GM12878 (cell line): ENCODE data around the gene MSH6. TPM values are rescaled to one million over a fixed set of nuclear protein-coding genes. Genes with fewer than 3 reads are reported as not detected.

Experiments
- ATAC-seq: fragments of 200-7000 bp; cut with Tn5 transposase; 3 replicates; pipeline ENCODE4 v1.9.1; 2020; ENCODE audit warnings: mild to moderate bottlenecking, moderate library complexity
- BruUV-seq: library from RNA; stranded (reverse); fragments of 400-500 nt; replicated peaks from 2 replicates; lab custom pipeline; 2021; lab: Mats Ljungman, UMichigan
- CTCF ChIA-PET: fragments of 300-600 bp; sonication (Branson Sonifier 250); formaldehyde crosslinking; extraction: SDS; loops from one replicate; lab custom pipeline; 2021; ENCODE audit warnings: inconsistent platforms; lab: Yijun Ruan, JAX
- POLR2A ChIA-PET: fragments of 350-600 bp; formaldehyde crosslinking; extraction: SDS; loops from one replicate; lab custom pipeline; 2021; ENCODE audit warnings: inconsistent platforms; lab: Charles Lee
- RAD21 ChIA-PET: fragments of 300-600 bp; sonication (Branson Sonifier 250); formaldehyde crosslinking; loops from one replicate; lab custom pipeline; 2023; ENCODE audit warnings: antibody characterized with exemption; ENCODE audit not compliant: unreplicated experiment; lab: Charles Lee
- SMC1A ChIA-PET: fragments of 300-600 bp; sonication (Branson Sonifier 250); formaldehyde crosslinking; loops from one replicate; lab custom pipeline; 2023; ENCODE audit not compliant: unreplicated experiment, uncharacterized antibody; lab: Charles Lee
- DNase-seq: peaks from one replicate; pipeline ENCODE4 v3.0.0-alpha.2; 2011; ENCODE audit warnings: low read depth, low spot score
- FAIRE-seq: peaks from 3 replicates; lab custom pipeline; 2011; peaks lifted over from hg19 to GRCh38; lab: Jason Lieb, UNC
- H2AFZ ChIP-seq: 2 replicates; pipeline ENCODE4 v1.6.0; 2011; ENCODE audit warnings: low read depth, low read length, control low read depth; ENCODE audit not compliant: control insufficient read depth
- H3K27ac ChIP-seq: 2 replicates; pipeline ENCODE4 v1.5.1; 2011; ENCODE audit warnings: control low read depth; ENCODE audit not compliant: control insufficient read depth, insufficient read depth
- H3K27me3 ChIP-seq, 2 experiments: replicated peaks in 1 of 2; 2 replicates each; pipeline versions ENCODE4 v1.6.0 to v1.6.1; 2011; ENCODE audit warnings: low read length in 1 of 2; ENCODE audit not compliant: control insufficient read depth in 2 of 2, insufficient read depth in 2 of 2
- H3K36me3 ChIP-seq, 2 experiments: 2 replicates each; pipeline ENCODE4 v1.5.1; 2011; ENCODE audit warnings: low read length in 1 of 2; ENCODE audit not compliant: control insufficient read depth in 2 of 2, insufficient read depth in 2 of 2
- H3K4me1 ChIP-seq: 2 replicates; pipeline ENCODE4 v1.6.1; 2011; ENCODE audit warnings: mild to moderate bottlenecking, low read length, moderate library complexity, mixed read lengths; ENCODE audit not compliant: control insufficient read depth, insufficient read depth
- H3K4me2 ChIP-seq: 2 replicates; pipeline ENCODE4 v1.6.0; 2011; ENCODE audit warnings: control low read depth; ENCODE audit not compliant: control insufficient read depth, insufficient read depth
- H3K4me3 ChIP-seq: fragments of 200-600 bp; sonication (generic); 2 replicates; pipeline ENCODE4 v1.5.1; 2016
- H3K79me2 ChIP-seq: 2 replicates; pipeline ENCODE4 v1.6.0; 2011; ENCODE audit warnings: low read length; ENCODE audit not compliant: control insufficient read depth, insufficient read depth
- H3K9ac ChIP-seq: 2 replicates; pipeline ENCODE4 v1.8.0; 2011; ENCODE audit warnings: low read length, control low read depth, mixed read lengths; ENCODE audit not compliant: control insufficient read depth, insufficient read depth
- H3K9me3 ChIP-seq: replicated peaks from 3 replicates; pipeline ENCODE4 v1.5.1; 2011; ENCODE audit warnings: mild to moderate bottlenecking, low read length; ENCODE audit not compliant: control insufficient read depth, insufficient read depth
- H4K20me1 ChIP-seq: 2 replicates; pipeline ENCODE4 v1.6.0; 2011; ENCODE audit not compliant: control insufficient read depth, insufficient read depth
- CHD4 ChIP-seq: fragments of 200-600 bp; sonication (generic); IDR thresholded peaks from 2 replicates; pipeline ENCODE4 v1.6.1; 2016; ENCODE audit warnings: mild to moderate bottlenecking
- DPF2 ChIP-seq: fragments of 450-650 bp; IDR thresholded peaks from 2 replicates; pipeline ENCODE4 v1.6.1; 2017; ENCODE audit warnings: mild to moderate bottlenecking
- E2F4 ChIP-seq: IDR thresholded peaks from 2 replicates; pipeline ENCODE4 v1.6.1; 2012; ENCODE audit warnings: low read depth, low read length, improper control_type of control experiment
- EZH2 ChIP-seq: IDR thresholded peaks from 2 replicates; pipeline ENCODE4 v1.6.1; 2012; ENCODE audit warnings: low read depth, mild to moderate bottlenecking, control low read depth, inconsistent platforms, low read length, borderline replicate concordance; ENCODE audit not compliant: control insufficient read depth
- GABPA ChIP-seq: IDR thresholded peaks from 2 replicates; pipeline ENCODE4 v1.6.1; 2014; ENCODE audit warnings: antibody characterized with exemption, low read depth, mild to moderate bottlenecking, inconsistent platforms
- IRF4 ChIP-seq: IDR thresholded peaks from 2 replicates; pipeline ENCODE4 v1.6.1; 2011; ENCODE audit warnings: low read depth, low read length
- KDM1A ChIP-seq: fragments of 200-600 bp; sonication (generic); IDR thresholded peaks from 2 replicates; pipeline ENCODE4 v1.6.1; 2016; ENCODE audit warnings: borderline replicate concordance
- MYB ChIP-seq: fragments of 150-350 bp; IDR thresholded peaks from 2 replicates; pipeline ENCODE4 v1.6.1; 2014; ENCODE audit warnings: mild to moderate bottlenecking, low read depth, low read length, borderline replicate concordance
- NBN ChIP-seq: fragments of 450-650 bp; IDR thresholded peaks from 2 replicates; pipeline ENCODE4 v1.6.1; 2016
- NFIC ChIP-seq: IDR thresholded peaks from 2 replicates; pipeline ENCODE4 v1.6.1; 2012; ENCODE audit warnings: low read depth, mild to moderate bottlenecking, inconsistent platforms, low read length, moderate library complexity
- PAX5 ChIP-seq: IDR thresholded peaks from 2 replicates; pipeline ENCODE4 v1.6.1; 2011; ENCODE audit warnings: low read depth, low read length, borderline replicate concordance
- POLR2A ChIP-seq: IDR thresholded peaks from 2 replicates; pipeline ENCODE4 v1.6.1; 2011; ENCODE audit warnings: low read depth, mild to moderate bottlenecking, low read length
- POLR2AphosphoS5 ChIP-seq: IDR thresholded peaks from 2 replicates; pipeline ENCODE4 v1.6.1; 2011; ENCODE audit warnings: mild to moderate bottlenecking, low read length, inconsistent platforms
- RAD21 ChIP-seq: IDR thresholded peaks from 2 replicates; pipeline ENCODE4 v1.6.1; 2011; ENCODE audit warnings: mild to moderate bottlenecking, low read depth, low read length, moderate library complexity; ENCODE audit not compliant: insufficient read depth
- RAD51 ChIP-seq: fragments of 450-650 bp; IDR thresholded peaks from 2 replicates; pipeline ENCODE4 v1.6.1; 2016; ENCODE audit warnings: moderate library complexity, mild to moderate bottlenecking, inconsistent platforms
- SMARCA5 ChIP-seq: fragments of 450-650 bp; IDR thresholded peaks from 2 replicates; pipeline ENCODE4 v1.6.1; 2017; ENCODE audit warnings: mild to moderate bottlenecking
- STAT3 ChIP-seq: IDR thresholded peaks from 2 replicates; pipeline ENCODE4 v1.6.1; 2011; ENCODE audit warnings: low read depth, low read length, improper control_type of control experiment
- ZNF274 ChIP-seq: IDR thresholded peaks from one replicate; pipeline ENCODE4 v1.8.0; 2011; ENCODE audit not compliant: insufficient read length, insufficient read depth
- WGBS: methylation state at CpG from one replicate; pipeline ENCODE4 v1.1.6; 2016; ENCODE audit warnings: low lambda C conversion rate; ENCODE audit not compliant: insufficient replicate concordance, insufficient coverage; ENCODE audit errors: missing lambda C conversion rate; 5-methylcytosine and 5-hydroxymethylcytosine counted together
- in situ Hi-C: fragments of 300-500 bp; cut with MboI; formaldehyde crosslinking; loops from 9 replicates; pipeline ENCODE4 v1.14.3; 2018; ENCODE audit warnings: mixed read lengths
- intact Hi-C: fragments of 100-400 bp; cut with micrococcal nuclease; formaldehyde crosslinking; loops from one replicate; pipeline ENCODE4 v1.14.2; 2022; ENCODE audit not compliant: unreplicated experiment
- polyA plus RNA-seq, 11 experiments: library from polyadenylated mRNA; depleted of rRNA in 4 of 11; unstranded in 6 of 11; stranded (reverse) in 5 of 11; fragments of >200 nt; fragmentation: Nextera tagmentation in 4 of 11; fragmentation: Illumina TruSeq in 1 of 11; extraction: Ambion mirVana in 4 of 11; extraction: Trizol in 1 of 11; gene quantifications; 1 replicate in 1 of 11; 2 replicates in 10 of 11; pipeline versions ENCODE4 v1.2.1 to v1.2.3, GENCODE V29; 2011 to 2016; ENCODE audit warnings: inconsistent platforms in 2 of 11, missing spikeins in 2 of 11, low read depth in 1 of 11
- total RNA-seq, 4 experiments: library from RNA; depleted of rRNA in 3 of 4; stranded (reverse); fragments of >200 nt in 3 of 4; fragmentation: Illumina TruSeq in 1 of 4; extraction: Trizol in 1 of 4; gene quantifications; 2 replicates each; pipeline versions ENCODE4 v1.2.1 to v1.2.3, GENCODE V29; 2013 to 2021
- TF ChIP-seq, protein P1 (sequence below): IDR thresholded peaks from 2 replicates; pipeline ENCODE4 v1.6.1; 2011; ENCODE audit warnings: low read depth, mild to moderate bottlenecking, low read length, moderate library complexity, borderline replicate concordance; ENCODE audit errors: extremely low read depth
- TF ChIP-seq, protein P2 (sequence below): IDR thresholded peaks from 2 replicates; pipeline ENCODE4 v1.6.1; 2012; ENCODE audit warnings: low read depth, low read length, improper control_type of control experiment
- TF ChIP-seq, protein P3 (sequence below): fragments of 150-350 bp; IDR thresholded peaks from 2 replicates; pipeline ENCODE4 v1.6.1; 2016; ENCODE audit warnings: low read depth, low read length

Gene MSH6
- total and polyA plus RNA-seq, 10 of the 15 experiments (the other 5 are each of a cell fraction or from before 2014, with no cell fraction given), result 12.4 to 108 (median 67.4) TPM

DNA sequence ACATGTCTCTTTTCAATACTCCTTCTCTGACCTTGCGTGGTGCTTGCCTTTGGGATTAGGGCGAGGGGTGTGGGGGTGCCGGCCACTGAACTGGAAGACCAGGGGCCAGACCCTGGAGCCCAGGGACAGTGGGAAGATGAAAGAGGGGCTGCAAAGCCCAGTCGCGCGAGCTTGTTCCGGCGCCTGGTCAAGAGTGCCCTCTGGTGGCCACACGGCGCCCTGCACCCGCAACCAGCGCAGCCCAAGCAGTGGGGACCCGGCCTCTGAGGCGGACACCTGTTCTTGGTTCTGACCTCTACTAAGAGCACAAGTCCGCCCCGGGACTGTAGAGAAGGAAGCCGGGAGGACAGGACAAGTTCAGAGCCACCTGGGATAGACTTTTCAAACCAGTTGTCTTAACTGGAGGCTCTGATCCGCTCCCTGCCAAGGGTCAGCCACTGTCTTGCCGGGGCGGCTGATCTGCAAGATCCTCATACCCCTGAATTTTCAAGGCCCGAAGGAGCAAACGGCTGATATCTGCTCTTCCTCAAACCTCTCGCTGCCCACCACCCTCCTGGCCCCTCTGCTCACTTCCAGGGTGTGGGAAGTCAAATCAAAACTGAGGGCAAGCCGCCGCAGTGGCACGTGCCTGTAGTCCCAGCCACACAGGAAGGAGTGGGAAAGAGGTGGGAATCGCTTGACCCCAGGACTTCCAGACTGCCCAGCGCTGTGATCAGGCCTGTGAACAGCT is 14.9 kb upstream of the MSH6 start:
- Histone ChIP-seq H3K9me3 (no peaks in the 10 kb centered on the region), H3K4me2 (no peak overlapping the region), H3K27me3 (no peaks in the 10 kb centered on the region), H3K4me1 (no peaks in the 10 kb centered on the region), H3K4me3 (no peak overlapping the region), H2AFZ (peak overlapping the region; percentile 44), H3K36me3 (no peaks in the 10 kb centered on the region), H4K20me1 (no peaks in the 10 kb centered on the region), H3K27ac (no peak overlapping the region), H3K9ac (no peak overlapping the region), H3K79me2 (no peaks in the 10 kb centered on the region)
- peak; percentile 77 for FAIRE-seq
- ChIA-PET POLR2A (interaction anchor here (0.6 to 0.7 kb wide), 2 partner anchors 14 to 29 kb away, joined by 3 read pairs; no protein-coding TSS in a partner anchor), CTCF (interaction anchor here (0.6 to 5.2 kb wide), 86 partner anchors 9 to 1051 kb away, joined by 3 to 142 read pairs (median 4); partner anchors contain the start of genes MSH2 and MSH6), SMC1A (interaction anchor here (0.6 to 5.3 kb wide), 74 partner anchors 9 to 445 kb away, joined by 3 to 94 read pairs (median 4); partner anchors contain the start of gene MSH2), RAD21 (interaction anchor here (0.6 to 4.5 kb wide), 45 partner anchors 9 to 445 kb away, joined by 3 to 74 read pairs (median 5); partner anchors contain the start of genes MSH2 and MSH6)
- WGBS, result 17% methylated on average over 28 of the region's 28 CpGs
- intact Hi-C loops, result loop anchor here (1.0 to 5.0 kb wide), 5 partner anchors 44 to 433 kb away; no protein-coding TSS in a partner anchor
- DNase-seq, result no peak
- no TSS peak for BruUV-seq
- in situ Hi-C loops, result loop anchor here (5.0 kb wide), 2 partner anchors 321 to 431 kb away; no protein-coding TSS in a partner anchor
- peak; percentile 96 for ATAC-seq
- TF ChIP-seq, protein P1, sequence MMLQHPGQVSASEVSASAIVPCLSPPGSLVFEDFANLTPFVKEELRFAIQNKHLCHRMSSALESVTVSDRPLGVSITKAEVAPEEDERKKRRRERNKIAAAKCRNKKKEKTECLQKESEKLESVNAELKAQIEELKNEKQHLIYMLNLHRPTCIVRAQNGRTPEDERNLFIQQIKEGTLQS, result no peak
- TF ChIP-seq EZH2, result no peak
- TF ChIP-seq, protein P2, sequence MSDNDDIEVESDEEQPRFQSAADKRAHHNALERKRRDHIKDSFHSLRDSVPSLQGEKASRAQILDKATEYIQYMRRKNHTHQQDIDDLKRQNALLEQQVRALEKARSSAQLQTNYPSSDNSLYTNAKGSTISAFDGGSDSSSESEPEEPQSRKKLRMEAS, result no peak
- TF ChIP-seq POLR2A, result no peak
- TF ChIP-seq KDM1A, result no peak
- no peak for TF ChIP-seq PAX5
- no peak for TF ChIP-seq MYB
- TF ChIP-seq, protein P3, sequence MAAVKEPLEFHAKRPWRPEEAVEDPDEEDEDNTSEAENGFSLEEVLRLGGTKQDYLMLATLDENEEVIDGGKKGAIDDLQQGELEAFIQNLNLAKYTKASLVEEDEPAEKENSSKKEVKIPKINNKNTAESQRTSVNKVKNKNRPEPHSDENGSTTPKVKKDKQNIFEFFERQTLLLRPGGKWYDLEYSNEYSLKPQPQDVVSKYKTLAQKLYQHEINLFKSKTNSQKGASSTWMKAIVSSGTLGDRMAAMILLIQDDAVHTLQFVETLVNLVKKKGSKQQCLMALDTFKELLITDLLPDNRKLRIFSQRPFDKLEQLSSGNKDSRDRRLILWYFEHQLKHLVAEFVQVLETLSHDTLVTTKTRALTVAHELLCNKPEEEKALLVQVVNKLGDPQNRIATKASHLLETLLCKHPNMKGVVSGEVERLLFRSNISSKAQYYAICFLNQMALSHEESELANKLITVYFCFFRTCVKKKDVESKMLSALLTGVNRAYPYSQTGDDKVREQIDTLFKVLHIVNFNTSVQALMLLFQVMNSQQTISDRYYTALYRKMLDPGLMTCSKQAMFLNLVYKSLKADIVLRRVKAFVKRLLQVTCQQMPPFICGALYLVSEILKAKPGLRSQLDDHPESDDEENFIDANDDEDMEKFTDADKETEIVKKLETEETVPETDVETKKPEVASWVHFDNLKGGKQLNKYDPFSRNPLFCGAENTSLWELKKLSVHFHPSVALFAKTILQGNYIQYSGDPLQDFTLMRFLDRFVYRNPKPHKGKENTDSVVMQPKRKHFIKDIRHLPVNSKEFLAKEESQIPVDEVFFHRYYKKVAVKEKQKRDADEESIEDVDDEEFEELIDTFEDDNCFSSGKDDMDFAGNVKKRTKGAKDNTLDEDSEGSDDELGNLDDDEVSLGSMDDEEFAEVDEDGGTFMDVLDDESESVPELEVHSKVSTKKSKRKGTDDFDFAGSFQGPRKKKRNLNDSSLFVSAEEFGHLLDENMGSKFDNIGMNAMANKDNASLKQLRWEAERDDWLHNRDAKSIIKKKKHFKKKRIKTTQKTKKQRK, result no peak
- TF ChIP-seq DPF2, result peak; percentile 40; the same call in 1 of the 2 replicates
- no peak for TF ChIP-seq RAD51
- no peak for TF ChIP-seq NBN
- TF ChIP-seq POLR2AphosphoS5, result no peak
- TF ChIP-seq GABPA, result no peak
- no peak for TF ChIP-seq NFIC
- no peak for TF ChIP-seq E2F4
- TF ChIP-seq SMARCA5, result no peak
- TF ChIP-seq STAT3, result no peak
- no peak for TF ChIP-seq ZNF274
- 0 out of 2 replicates have a peak, but pooled peaks have one; percentile 37 for TF ChIP-seq IRF4
- TF ChIP-seq CHD4, result no peak
- TF ChIP-seq RAD21, result peak; percentile 99
